Effector memory CD8-positive, alpha-beta T cell (primary cell): ENCODE measurements around the gene MDFI.
A peak's percentile ranks its signal among the peaks of the same experiment; 100 is the strongest.

ENCODE experiments used
- ATAC-seq: fragments of 150-1000 bp; cut with Tn5 transposase; replicated peaks from 2 replicates; pipeline ENCODE4 v1.10.0; 2021; ENCODE audit warnings: mild to moderate bottlenecking, moderate library complexity
- DNase-seq, 3 experiments: peaks; one replicate each; pipeline ENCODE4 v3.0.0; 2021
- H3K27ac Mint-ChIP-seq, 2 donors: one replicate each; pipeline ENCODE4 v1.8.0; 2022; ENCODE audit warnings: mild to moderate bottlenecking in 2 of 2, mixed read lengths in 2 of 2, moderate library complexity in 2 of 2
- H3K27me3 Mint-ChIP-seq, 2 donors: one replicate each; pipeline ENCODE4 v1.8.0; 2022; ENCODE audit warnings: mixed read lengths in 2 of 2
- H3K36me3 Mint-ChIP-seq: one replicate; pipeline ENCODE4 v1.8.0; 2022; ENCODE audit warnings: mild to moderate bottlenecking, moderate library complexity, mixed read lengths; ENCODE audit not compliant: insufficient read depth
- H3K4me1 Mint-ChIP-seq, 2 donors: one replicate each; pipeline ENCODE4 v1.8.0; 2022; ENCODE audit warnings: low read depth in 2 of 2, mixed read lengths in 2 of 2
- H3K4me3 Mint-ChIP-seq, 2 donors: one replicate each; pipeline ENCODE4 v1.8.0; 2022; ENCODE audit warnings: mild to moderate bottlenecking in 2 of 2, mixed read lengths in 2 of 2, moderate library complexity in 2 of 2
- H3K9me3 Mint-ChIP-seq, 2 donors: one replicate each; pipeline ENCODE4 v1.8.0; 2022; ENCODE audit warnings: mixed read lengths in 2 of 2

Gene MDFI

DNA sequence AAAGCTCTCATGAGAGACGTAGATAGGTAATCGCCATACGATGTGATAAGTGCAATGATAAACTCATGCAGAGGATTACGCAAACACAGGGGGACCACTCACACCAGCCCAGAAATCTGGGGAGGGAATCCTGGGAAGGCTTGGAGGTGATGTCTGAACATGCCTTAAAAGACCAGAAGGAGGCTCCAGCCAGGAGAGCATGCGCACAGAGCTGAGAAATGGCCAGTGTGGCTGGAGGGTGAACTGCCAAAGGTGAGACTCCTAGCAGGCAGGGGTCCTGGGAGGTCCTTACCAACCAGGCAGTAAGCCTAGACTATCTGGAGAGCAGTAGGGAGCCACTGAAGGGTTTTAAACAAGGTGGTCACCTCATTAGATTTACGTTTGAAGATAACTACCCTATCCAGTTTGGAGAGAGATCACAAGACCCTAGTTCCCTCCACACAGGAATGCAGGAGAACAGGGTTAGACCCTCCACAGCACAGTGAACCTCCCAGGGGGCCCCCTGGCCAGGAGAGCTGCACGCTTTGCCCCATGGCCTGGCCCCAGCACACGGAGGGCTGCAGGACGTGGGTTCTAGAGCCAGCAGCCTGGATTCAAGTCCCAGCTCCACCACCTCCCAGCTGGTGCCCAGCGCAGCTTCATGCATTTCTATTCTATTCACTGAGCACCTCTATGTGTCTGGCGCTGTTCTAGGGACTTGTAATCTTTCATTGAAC lies 13.1 kb downstream of the MDFI start:
- H3K27ac Mint-ChIP-seq, result peak overlapping the region in 1 of 2 donors; percentile 33
- no peaks in the 10 kb centered on the region for H3K9me3 Mint-ChIP-seq
- peaks cover 36 to 77% of the 10 kb centered on the region in 2 donors for H3K27me3 Mint-ChIP-seq
- H3K4me3 Mint-ChIP-seq, result no peak overlapping the region
- H3K4me1 Mint-ChIP-seq, result peaks cover 0 to 4% of the 10 kb centered on the region in 2 donors
- H3K36me3 Mint-ChIP-seq, result peaks cover 3% of the 10 kb centered on the region
- ATAC-seq, result no peak
- no peak for DNase-seq

DNA sequence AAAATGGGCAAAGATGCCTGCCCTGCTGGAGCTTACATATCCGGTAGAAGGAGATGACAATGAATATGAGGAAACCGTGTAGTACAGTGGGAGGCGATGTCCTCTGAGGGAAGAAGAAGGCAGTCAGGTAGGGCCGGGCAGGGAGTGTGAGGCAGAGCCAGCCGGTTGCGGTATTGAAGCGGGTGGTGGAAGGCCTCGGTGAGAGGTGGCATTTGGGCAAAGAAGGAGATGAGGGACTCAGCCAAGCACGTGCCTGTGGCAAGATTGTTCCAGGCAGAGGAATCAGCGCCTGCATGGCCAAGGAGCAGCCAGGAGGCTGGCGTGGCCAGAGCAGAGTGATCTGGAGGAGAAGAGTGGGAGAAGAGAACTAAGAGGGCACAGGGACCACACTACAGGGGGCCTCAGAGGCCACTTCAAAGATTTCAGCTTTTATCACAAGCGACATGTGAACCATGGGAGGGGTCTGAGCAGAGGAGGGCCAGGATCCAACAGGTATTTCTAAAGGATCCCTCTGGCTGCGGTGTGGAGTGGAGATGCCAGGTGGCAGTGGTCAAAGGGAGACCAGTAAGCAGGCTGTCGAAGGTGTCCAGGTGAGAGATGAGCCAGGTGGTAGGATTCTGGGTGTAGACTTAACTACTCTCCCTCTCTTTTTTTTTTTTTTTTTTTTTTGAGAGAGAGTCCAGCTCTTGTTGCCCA lies 13.8 kb downstream of the MDFI start:
- Mint-ChIP-seq H3K4me3 (no peak overlapping the region), H3K9me3 (no peaks in the 10 kb centered on the region), H3K27ac (peak overlapping the region in 1 of 2 donors; percentile 33), H3K4me1 (peaks cover 0 to 4% of the 10 kb centered on the region in 2 donors), H3K36me3 (peaks cover 3% of the 10 kb centered on the region), H3K27me3 (peaks cover 40 to 77% of the 10 kb centered on the region in 2 donors)
- no peak for ATAC-seq
- no peak for DNase-seq

DNA sequence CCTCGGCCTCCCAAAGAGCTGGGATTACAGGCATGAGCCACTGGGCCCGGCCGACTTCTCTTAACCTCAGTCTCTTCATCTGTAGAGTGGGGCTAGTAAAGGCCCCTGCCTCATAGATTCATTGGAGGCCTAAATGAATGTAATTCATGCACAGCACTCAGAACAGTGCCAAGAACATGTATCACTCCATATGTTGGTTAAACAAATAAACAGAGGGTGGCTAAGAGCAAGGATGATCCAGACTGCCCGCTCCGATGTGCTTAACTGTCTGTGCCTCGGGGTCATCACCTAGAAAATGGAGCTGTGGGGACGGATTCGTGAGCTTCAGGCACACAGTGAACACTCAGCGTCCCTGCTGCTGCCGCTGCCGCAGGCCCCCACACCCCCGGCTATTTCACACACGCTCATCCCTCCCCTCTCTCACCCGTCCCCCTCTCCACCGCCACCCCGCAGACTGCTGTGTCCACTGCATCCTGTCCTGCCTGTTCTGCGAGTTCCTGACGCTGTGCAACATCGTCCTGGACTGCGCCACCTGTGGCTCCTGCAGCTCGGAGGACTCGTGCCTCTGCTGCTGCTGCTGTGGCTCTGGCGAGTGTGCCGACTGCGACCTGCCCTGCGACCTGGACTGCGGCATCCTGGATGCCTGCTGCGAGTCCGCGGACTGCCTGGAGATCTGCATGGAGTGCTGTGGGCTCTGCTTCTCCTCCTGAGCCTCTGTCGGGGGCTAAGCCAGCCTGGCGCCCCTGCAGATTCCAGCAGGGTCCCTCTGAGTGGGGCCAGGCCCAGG lies 14.8 kb downstream of the MDFI start:
- DNase-seq (no peak), ATAC-seq (no peak)
- Mint-ChIP-seq H3K36me3 (peaks cover 3% of the 10 kb centered on the region), H3K27ac (no peak overlapping the region), H3K4me3 (no peak overlapping the region), H3K27me3 (peaks cover 48 to 77% of the 10 kb centered on the region in 2 donors), H3K4me1 (peaks cover 0 to 4% of the 10 kb centered on the region in 2 donors), H3K9me3 (no peaks in the 10 kb centered on the region)

DNA sequence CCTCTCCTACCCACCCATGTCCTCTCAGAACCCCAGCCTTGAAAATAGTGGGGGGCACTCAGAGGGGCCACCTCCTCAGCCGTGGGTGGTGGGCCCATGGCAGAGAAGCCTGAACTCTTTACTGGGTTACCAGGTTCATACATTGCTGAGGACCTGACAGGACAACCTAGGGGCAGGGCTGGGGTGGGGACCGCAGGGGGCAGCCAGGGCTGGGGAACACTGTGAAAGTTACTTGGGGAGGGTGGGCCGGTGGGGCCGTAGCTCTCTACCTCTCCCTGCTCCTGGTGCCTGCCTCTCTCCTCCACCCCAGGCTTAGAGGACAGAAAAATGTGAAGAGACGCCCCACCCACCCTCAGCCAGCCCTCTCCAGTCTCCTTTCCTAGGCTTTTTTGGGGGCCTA lies 15.4 kb downstream of the MDFI start:
- no peak overlapping the region for H3K27ac Mint-ChIP-seq
- H3K4me3 Mint-ChIP-seq, result no peak overlapping the region
- H3K9me3 Mint-ChIP-seq, result no peaks in the 10 kb centered on the region
- DNase-seq, result no peak
- H3K27me3 Mint-ChIP-seq, result peaks cover 49 to 77% of the 10 kb centered on the region in 2 donors
- ATAC-seq, result no peak
- peaks cover 0 to 4% of the 10 kb centered on the region in 2 donors for H3K4me1 Mint-ChIP-seq
- peaks cover 3% of the 10 kb centered on the region for H3K36me3 Mint-ChIP-seq

DNA sequence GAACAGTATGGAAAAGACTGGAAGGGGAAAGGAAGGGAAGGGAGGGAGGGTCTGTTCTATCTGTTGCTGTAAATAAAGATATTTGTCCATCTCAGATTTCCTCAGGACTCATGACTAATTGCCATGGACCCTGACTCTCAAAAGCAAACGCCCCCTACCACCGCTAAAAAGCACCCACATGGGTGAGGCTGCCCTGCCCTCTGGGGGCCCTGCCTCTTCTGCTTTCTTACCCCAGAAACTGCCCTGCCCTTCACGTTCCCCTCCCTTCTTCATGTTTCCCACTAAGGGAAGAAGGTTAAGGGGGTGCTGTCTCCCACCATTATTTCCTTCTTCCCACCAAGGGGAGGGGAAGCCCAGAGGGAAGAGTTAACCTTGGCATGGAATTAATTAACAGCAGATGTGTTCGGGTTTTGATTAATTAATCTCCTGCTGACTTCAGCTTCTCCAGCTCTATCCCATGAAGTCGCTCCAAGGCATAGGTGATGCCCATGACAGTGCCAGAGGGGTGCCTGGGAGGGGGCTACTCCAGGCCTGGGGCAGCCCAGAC lies 16.0 kb downstream of the MDFI start:
- Mint-ChIP-seq H3K27ac (no peak overlapping the region), H3K36me3 (peaks cover 3% of the 10 kb centered on the region), H3K9me3 (no peaks in the 10 kb centered on the region), H3K4me3 (no peak overlapping the region), H3K4me1 (peaks cover 0 to 4% of the 10 kb centered on the region in 2 donors), H3K27me3 (peaks cover 55 to 77% of the 10 kb centered on the region in 2 donors)
- ATAC-seq, result no peak
- DNase-seq, result no peak

DNA sequence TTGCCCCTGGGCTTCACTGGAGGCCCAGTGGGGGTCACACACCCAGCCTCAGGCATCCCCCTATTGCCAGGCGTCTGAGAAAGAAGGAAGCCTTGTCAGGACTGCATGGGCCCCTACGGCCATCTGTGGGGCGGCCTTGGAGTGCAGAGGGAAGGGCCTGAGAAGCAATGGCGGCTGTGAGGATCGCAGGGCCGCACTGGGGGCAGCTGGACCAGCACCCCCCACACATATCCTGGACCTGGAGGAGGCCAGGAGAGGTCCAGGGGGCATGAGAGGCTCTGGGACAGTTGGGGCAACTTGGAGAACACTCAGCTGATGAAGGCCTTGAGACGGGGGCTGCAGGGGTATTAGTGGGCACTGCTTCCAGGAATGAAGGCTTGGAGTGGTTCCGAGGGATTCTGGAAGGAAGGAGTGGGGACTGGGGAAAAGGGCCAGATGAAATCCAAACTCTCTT lies 16.5 kb downstream of the MDFI start:
- peaks cover 3% of the 10 kb centered on the region for H3K36me3 Mint-ChIP-seq
- H3K27ac Mint-ChIP-seq, result no peak overlapping the region
- H3K4me3 Mint-ChIP-seq, result no peak overlapping the region
- H3K9me3 Mint-ChIP-seq, result no peaks in the 10 kb centered on the region
- H3K27me3 Mint-ChIP-seq, result peaks cover 56 to 77% of the 10 kb centered on the region in 2 donors
- no peak for DNase-seq
- no peak for ATAC-seq
- peaks cover 0 to 4% of the 10 kb centered on the region in 2 donors for H3K4me1 Mint-ChIP-seq

DNA sequence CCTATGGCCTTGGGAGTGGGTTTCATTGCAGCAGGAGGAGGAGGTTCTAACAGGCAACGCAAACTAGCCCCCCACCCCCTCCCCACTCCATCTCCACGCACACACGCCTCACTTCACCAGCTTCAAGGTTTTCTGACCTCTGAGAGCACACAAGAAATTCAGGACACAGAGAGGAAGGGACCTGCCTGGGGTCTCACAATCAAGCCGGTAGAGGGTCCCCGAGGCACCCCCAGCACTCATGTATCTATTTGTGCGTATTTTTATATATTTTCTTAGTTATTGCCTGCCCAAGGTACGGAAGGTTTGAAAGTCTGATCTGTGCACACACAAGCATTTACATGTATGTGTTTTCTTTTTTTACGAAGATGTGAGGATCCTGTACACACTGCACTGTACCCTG lies 16.9 kb downstream of the MDFI start:
- no peaks in the 10 kb centered on the region for H3K9me3 Mint-ChIP-seq
- peaks cover 3% of the 10 kb centered on the region for H3K36me3 Mint-ChIP-seq
- peaks cover 0 to 4% of the 10 kb centered on the region in 2 donors for H3K4me1 Mint-ChIP-seq
- ATAC-seq (no peak), DNase-seq (no peak)
- H3K4me3 Mint-ChIP-seq, result no peak overlapping the region
- no peak overlapping the region for H3K27ac Mint-ChIP-seq
- peaks cover 56 to 80% of the 10 kb centered on the region in 2 donors for H3K27me3 Mint-ChIP-seq

DNA sequence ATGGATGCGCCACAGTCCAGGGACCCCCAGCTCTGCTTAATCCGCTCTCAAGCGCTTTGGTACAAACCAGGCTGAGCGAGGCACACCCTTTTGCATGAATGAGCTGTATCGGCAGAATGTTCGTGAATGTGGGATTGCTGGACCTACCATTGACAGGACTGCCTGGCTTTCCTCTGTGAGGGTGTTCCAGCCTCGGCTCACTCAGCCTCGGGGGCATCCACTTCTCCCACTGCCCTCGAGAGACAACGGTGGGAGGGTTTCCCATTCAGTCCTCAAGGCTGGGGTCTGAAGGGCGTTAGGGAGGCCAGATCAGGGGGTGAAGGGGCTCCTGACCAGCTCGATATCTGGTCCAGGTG lies 17.4 kb downstream of the MDFI start:
- Mint-ChIP-seq H3K4me1 (peaks cover 0 to 4% of the 10 kb centered on the region in 2 donors), H3K4me3 (no peak overlapping the region), H3K9me3 (no peaks in the 10 kb centered on the region), H3K36me3 (peaks cover 3% of the 10 kb centered on the region), H3K27ac (no peak overlapping the region), H3K27me3 (peaks cover 60 to 84% of the 10 kb centered on the region in 2 donors)
- ATAC-seq, result no peak
- no peak for DNase-seq

DNA sequence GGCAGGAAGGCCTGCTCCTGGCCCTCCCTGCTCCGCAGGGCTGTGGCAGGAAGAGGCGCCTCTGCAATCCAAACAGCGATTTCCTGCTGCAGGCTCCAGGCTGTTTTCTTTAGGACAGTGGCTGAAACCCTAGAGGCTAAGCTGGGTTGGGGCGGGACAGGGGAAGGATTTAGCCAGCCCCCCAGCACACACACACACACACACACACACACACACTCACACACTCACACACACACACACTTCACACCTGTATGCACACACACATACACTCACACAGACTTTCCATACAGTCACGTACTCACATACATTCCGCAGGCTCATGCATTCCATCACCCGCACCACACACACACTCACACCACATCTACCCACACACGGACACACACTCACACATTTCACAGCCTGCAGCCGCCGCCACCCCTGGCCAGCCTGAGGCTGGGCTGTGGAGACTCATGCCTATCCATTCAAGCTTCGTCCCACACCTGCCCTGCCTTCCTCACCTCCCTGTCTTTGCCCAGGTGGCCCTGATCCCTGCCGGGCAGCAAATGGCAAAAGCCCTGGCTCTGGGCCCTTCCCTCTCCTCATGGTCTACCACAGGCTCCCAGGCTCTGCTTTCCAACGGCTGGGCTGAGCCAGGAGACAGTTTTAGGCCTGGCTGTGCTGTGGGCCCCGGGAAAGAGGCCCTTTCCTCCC lies 17.9 kb downstream of the MDFI start:
- DNase-seq, result no peak
- no peak overlapping the region for H3K4me3 Mint-ChIP-seq
- no peak for ATAC-seq
- H3K9me3 Mint-ChIP-seq, result no peaks in the 10 kb centered on the region
- H3K27me3 Mint-ChIP-seq, result peaks cover 64 to 85% of the 10 kb centered on the region in 2 donors
- peaks cover 3% of the 10 kb centered on the region for H3K36me3 Mint-ChIP-seq
- H3K27ac Mint-ChIP-seq, result no peak overlapping the region
- H3K4me1 Mint-ChIP-seq, result peaks cover 0 to 4% of the 10 kb centered on the region in 2 donors

DNA sequence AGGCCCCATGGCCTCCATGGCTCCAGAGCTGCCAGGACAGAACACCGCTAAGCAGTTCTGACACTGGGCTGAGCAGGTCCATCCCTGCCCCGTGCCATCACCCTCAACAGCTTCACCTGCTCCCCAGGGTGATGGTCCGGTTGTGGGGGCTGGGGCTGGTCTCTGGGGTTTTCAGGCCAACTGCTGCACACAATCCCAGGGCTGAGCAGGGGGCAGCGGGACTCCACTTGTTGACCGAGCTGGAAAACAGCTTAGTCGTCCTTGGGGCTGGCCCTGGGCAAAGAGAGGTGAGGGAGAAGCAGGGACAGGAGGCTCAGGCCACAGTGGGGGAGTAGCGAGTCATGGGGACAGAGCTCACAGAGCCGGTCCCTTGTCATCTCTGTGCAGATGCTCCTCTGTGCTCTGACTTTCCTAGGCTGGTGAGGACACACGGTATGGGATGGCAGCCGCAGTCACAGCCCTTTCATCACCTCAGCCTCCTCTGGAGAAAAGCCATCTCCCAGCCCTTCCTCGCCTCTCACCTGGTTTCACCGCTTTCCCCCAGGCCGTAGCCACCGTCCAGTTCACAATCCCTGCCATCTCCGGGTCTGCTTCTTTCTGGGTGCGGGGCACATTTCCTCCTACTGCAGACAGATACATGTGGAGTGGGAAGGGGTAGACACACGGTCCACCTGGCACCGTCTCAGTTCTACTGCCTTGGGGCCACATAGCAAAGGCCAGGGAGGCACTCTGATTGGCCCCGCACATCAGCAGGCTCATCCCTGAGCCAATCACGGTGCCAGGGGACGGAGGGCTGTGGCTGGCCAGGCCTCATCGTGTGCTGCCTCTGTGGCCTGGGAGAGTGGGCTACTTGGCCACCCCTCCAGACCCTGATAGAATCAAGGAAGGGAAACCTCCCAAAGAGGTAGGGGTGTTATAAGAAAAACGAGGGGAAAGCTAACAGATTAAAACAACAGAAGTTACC lies 19.1 kb downstream of the MDFI start:
- H3K27ac Mint-ChIP-seq, result no peak overlapping the region
- H3K4me3 Mint-ChIP-seq, result no peak overlapping the region
- DNase-seq, result no peak
- peaks cover 68 to 85% of the 10 kb centered on the region in 2 donors for H3K27me3 Mint-ChIP-seq
- no peaks in the 10 kb centered on the region for H3K4me1 Mint-ChIP-seq
- ATAC-seq, result no peak
- H3K9me3 Mint-ChIP-seq, result no peaks in the 10 kb centered on the region
- no peaks in the 10 kb centered on the region for H3K36me3 Mint-ChIP-seq

DNA sequence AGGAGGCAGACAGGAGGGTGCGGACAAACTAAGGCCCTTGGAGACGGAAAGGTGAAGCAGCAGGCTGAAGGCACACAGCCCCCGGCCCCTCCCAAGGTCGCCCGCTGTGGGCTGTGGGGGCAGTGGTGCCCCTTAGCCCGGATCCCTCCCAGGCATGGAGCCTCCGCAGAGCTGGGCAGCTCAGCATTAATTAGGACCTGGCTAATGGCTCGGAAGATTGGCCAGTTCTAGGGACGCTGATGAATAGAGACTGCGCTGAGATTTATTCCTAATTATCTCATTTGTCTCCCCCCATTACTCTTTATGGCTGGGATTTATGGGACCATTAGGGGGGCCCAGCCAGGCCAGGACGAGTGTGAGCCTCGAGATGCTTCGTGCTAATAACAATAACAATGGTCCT lies 20.4 kb downstream of the MDFI start:
- Mint-ChIP-seq H3K4me3 (no peak overlapping the region), H3K27ac (no peak overlapping the region), H3K27me3 (peaks cover 75 to 95% of the 10 kb centered on the region in 2 donors), H3K4me1 (no peaks in the 10 kb centered on the region), H3K36me3 (no peaks in the 10 kb centered on the region), H3K9me3 (no peaks in the 10 kb centered on the region)
- DNase-seq (no peak), ATAC-seq (no peak)

DNA sequence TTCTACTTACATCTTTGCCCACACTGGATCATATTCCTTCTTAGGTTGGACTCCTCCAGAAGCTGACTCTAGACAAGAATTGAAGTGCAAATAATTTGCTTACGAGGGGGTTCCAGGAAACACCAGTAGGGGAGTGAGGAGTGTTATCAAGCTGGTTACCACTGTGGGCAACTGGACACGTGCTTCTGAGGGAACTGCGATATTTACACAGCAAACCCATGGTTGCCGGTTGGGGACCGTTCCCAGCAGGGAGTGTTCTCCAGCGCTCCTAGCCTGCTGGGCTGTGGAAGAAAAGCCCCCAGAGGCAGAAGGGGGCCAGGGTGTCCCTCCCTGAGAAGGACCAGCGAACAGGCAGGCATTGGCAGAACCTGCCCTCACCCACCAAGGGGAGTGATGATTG lies 21.7 kb downstream of the MDFI start:
- ATAC-seq (no peak), DNase-seq (no peak)
- Mint-ChIP-seq H3K36me3 (no peaks in the 10 kb centered on the region), H3K27me3 (peaks cover 68 to 98% of the 10 kb centered on the region in 2 donors), H3K4me1 (no peaks in the 10 kb centered on the region), H3K27ac (no peak overlapping the region), H3K9me3 (no peaks in the 10 kb centered on the region), H3K4me3 (no peak overlapping the region)
